GM18526 (cell line): ENCODE measurements around the gene HUS1B.

Source experiments
- POLR2A ChIP-seq: IDR thresholded peaks from 3 replicates; pipeline ENCODE4 v1.6.1; 2011; ENCODE audit not compliant: insufficient read length; ENCODE audit errors: extremely low read depth

Gene HUS1B

DNA sequence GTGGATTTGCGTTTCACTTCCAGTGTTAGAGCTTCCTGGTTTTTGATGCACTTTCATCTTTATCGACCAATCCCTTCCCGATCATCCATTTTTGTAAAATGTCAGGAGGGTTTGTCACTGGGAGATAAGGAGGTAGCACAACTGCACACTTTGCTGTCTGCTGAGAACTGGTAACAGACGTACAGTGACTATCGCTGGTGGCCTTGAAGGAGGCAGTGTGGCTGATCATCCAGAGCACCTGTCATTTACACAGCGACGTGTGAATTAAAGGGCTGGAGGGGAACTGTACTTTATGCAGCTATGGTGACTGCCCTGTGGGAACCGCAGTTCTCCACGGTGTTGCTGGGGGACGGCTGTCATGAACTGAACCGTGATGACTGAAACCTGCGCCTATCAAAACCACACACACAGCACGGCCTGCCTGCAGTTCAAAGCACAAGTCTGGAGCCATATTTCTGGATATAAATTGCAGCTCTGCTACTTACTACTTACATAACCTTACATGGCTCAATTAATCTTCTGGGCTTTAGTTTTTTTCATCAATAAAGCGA lies 50.0 kb downstream of the HUS1B start:
- TF ChIP-seq POLR2A: no peak
